ENCODE results near the gene ACOXL. TPM values are rescaled to one million over a fixed set of nuclear protein-coding genes. Genes with fewer than 3 reads are reported as not detected.

ACOXL gene
- total RNA-seq, 1 donor from 2014 or later, result 0.58 TPM

- TF ChIP-seq CTCF (IDR thresholded peaks at IDR 0.05; ENCODE audit: insufficient read depth, low read length, poor library complexity, severe bottlenecking), result no peak
- Histone ChIP-seq H3K36me3 (ENCODE audit: control insufficient read depth, insufficient read depth, low read length) (no peaks in the 10 kb centered on the region), H3K4me3 (ENCODE audit: low read depth, low read length) (no peak overlapping the region), H3K27me3 (ENCODE audit: control insufficient read depth, insufficient read depth, low read length) (no peaks in the 10 kb centered on the region)
- no peak for DNase-seq (ENCODE audit: low read depth)
Observed at GRCh38 chr2:110969696-110970095, 237.3 kb downstream of the ACOXL start.

GRCh38 chr2:110970201-110970600 lies 237.8 kb downstream of the ACOXL start:
- no peak for TF ChIP-seq CTCF (IDR thresholded peaks at IDR 0.05; ENCODE audit: insufficient read depth, low read length, poor library complexity, severe bottlenecking)

DNA sequence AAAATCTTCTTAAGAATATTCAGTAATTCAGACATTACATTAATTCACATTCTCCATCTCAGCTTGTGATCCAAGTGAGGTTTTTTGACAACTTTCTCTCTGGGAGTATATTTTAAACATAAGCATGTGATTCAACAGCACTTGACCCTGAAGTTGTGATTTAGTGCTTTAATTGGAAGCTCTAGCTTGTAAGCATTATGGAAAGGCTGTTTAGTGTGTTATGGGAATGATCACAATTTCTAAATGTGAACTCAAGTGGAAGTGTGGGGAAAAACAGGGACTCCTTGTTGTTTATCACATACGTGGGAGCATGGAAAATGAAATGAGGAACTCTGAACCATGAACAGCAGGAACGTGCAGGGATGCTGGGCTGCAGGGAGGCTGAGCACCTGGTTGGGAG lies 239.4 kb downstream of the ACOXL start:
- no peak overlapping the region for H3K4me3 ChIP-seq (ENCODE audit: low read depth, low read length)
- H3K27me3 ChIP-seq (ENCODE audit: control insufficient read depth, insufficient read depth, low read length), result no peaks in the 10 kb centered on the region
- no peak for DNase-seq (ENCODE audit: low read depth)
- no peak for TF ChIP-seq CTCF (IDR thresholded peaks at IDR 0.05; ENCODE audit: insufficient read depth, low read length, poor library complexity, severe bottlenecking)
- no peaks in the 10 kb centered on the region for H3K36me3 ChIP-seq (ENCODE audit: control insufficient read depth, insufficient read depth, low read length)

More at GRCh38 chr2:110970201-110970600, 237.8 kb downstream of the ACOXL start:
- no peak overlapping the region for H3K4me3 ChIP-seq (ENCODE audit: low read depth, low read length)
- H3K27me3 ChIP-seq (ENCODE audit: control insufficient read depth, insufficient read depth, low read length), result no peaks in the 10 kb centered on the region
- DNase-seq (ENCODE audit: low read depth), result no peak
- no peaks in the 10 kb centered on the region for H3K36me3 ChIP-seq (ENCODE audit: control insufficient read depth, insufficient read depth, low read length)

- no peak for TF ChIP-seq CTCF (IDR thresholded peaks at IDR 0.05; ENCODE audit: insufficient read depth, low read length, poor library complexity, severe bottlenecking)
- no peaks in the 10 kb centered on the region for H3K27me3 ChIP-seq (ENCODE audit: control insufficient read depth, insufficient read depth, low read length)
- no peak for DNase-seq (ENCODE audit: low read depth)
Observed at GRCh38 chr2:110973262-110973661, 240.9 kb downstream of the ACOXL start.

DNA sequence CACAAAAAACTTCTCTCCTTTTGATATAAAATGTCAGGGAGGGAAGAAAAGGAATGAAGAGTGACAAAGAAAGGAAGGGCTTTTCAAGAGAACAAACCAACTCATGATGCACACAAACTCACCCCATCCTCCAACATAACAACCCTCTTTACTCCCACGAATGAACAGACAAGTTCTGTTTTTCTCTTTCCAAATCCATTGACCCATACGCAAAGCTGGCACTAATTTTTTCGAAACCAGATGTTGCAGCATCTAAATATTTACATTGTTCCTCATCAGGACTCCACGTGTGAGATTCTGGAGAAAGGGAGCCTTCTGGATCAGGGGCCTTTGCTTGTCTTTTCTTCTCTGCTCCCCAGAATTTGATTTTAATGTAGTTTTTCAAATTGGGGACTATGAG lies 245.0 kb downstream of the ACOXL start:
- no peaks in the 10 kb centered on the region for H3K27me3 ChIP-seq (ENCODE audit: control insufficient read depth, insufficient read depth, low read length)
- no peaks in the 10 kb centered on the region for H3K36me3 ChIP-seq (ENCODE audit: control insufficient read depth, insufficient read depth, low read length)
- TF ChIP-seq CTCF (IDR thresholded peaks at IDR 0.05; ENCODE audit: insufficient read depth, low read length, poor library complexity, severe bottlenecking), result no peak
- no peak for DNase-seq (ENCODE audit: low read depth)
- no peak overlapping the region for H3K4me3 ChIP-seq (ENCODE audit: low read depth, low read length)

More at GRCh38 chr2:110973262-110973661, 240.9 kb downstream of the ACOXL start:
- Histone ChIP-seq H3K4me3 (ENCODE audit: low read depth, low read length) (no peak overlapping the region), H3K36me3 (ENCODE audit: control insufficient read depth, insufficient read depth, low read length) (no peaks in the 10 kb centered on the region)

- Histone ChIP-seq H3K27me3 (ENCODE audit: control insufficient read depth, insufficient read depth, low read length) (no peaks in the 10 kb centered on the region), H3K36me3 (ENCODE audit: control insufficient read depth, insufficient read depth, low read length) (no peaks in the 10 kb centered on the region), H3K4me3 (ENCODE audit: low read depth, low read length) (no peak overlapping the region)
- no peak for DNase-seq (ENCODE audit: low read depth)
- TF ChIP-seq CTCF (IDR thresholded peaks at IDR 0.05; ENCODE audit: insufficient read depth, low read length, poor library complexity, severe bottlenecking), result no peak
Observed at GRCh38 chr2:110978148-110978547, 245.8 kb downstream of the ACOXL start.

Data from kidney epithelial cell (primary cell).